Fibroblast of lung (primary cell): ENCODE measurements around the gene PLCD4.

Experiments used
- EZH2 ChIP-seq: IDR thresholded peaks from 2 replicates; pipeline ENCODE4 v1.5.1; 2012; ENCODE audit warnings: low read length, control low read depth, mild to moderate bottlenecking; ENCODE audit errors: missing control alignments
- TF ChIP-seq, protein P1 (sequence below), 2 donors: IDR thresholded peaks in 1 of 2; conservative IDR thresholded peaks in 1 of 2; 1 replicate in 1 of 2; 2 replicates in 1 of 2; pipeline ENCODE4 v1.5.1; 2011 to 2012; ENCODE audit warnings: low read length in 2 of 2, control low read depth in 1 of 2, inconsistent platforms in 1 of 2, low read depth in 1 of 2, mild to moderate bottlenecking in 1 of 2

GRCh38 chr2:218569661-218570500, 37.8 kb upstream of the PLCD4 start:
- TF ChIP-seq EZH2, result no peak
- TF ChIP-seq, protein P1, sequence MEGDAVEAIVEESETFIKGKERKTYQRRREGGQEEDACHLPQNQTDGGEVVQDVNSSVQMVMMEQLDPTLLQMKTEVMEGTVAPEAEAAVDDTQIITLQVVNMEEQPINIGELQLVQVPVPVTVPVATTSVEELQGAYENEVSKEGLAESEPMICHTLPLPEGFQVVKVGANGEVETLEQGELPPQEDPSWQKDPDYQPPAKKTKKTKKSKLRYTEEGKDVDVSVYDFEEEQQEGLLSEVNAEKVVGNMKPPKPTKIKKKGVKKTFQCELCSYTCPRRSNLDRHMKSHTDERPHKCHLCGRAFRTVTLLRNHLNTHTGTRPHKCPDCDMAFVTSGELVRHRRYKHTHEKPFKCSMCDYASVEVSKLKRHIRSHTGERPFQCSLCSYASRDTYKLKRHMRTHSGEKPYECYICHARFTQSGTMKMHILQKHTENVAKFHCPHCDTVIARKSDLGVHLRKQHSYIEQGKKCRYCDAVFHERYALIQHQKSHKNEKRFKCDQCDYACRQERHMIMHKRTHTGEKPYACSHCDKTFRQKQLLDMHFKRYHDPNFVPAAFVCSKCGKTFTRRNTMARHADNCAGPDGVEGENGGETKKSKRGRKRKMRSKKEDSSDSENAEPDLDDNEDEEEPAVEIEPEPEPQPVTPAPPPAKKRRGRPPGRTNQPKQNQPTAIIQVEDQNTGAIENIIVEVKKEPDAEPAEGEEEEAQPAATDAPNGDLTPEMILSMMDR (conservative IDR thresholded peaks at IDR 0.05 in 1 of 2, IDR thresholded peaks at IDR 0.05 in 1 of 2; ENCODE audit: low read depth in 1 of 2, low read length in 2 of 2), result no peak
